A673 (cell line): ENCODE data around the gene TOE1. TPM values are rescaled to one million over a fixed set of nuclear protein-coding genes. Genes with fewer than 3 reads are reported as not detected.

Source experiments
- BruUV-seq: library from RNA; stranded (reverse); fragments of 400-500 nt; replicated peaks from 2 replicates; lab custom pipeline; 2021; lab: Mats Ljungman, UMichigan
- CTCF ChIA-PET: fragments of 300-600 bp; sonication (Branson Sonifier 250); formaldehyde crosslinking; loops from one replicate; lab custom pipeline; 2022; ENCODE audit warnings: antibody characterized with exemption; lab: Charles Lee
- POLR2A ChIA-PET: fragments of 300-600 bp; sonication (Branson Sonifier 250); formaldehyde crosslinking; loops from one replicate; lab custom pipeline; 2022; ENCODE audit warnings: antibody characterized with exemption; ENCODE audit not compliant: low non-redundant PET; lab: Charles Lee
- DNase-seq: peaks from one replicate; pipeline ENCODE4 v3.0.0-alpha.2; 2015; ENCODE audit warnings: low spot score
- H3K27ac ChIP-seq: fragments of 200-600 bp; sonication (generic); 2 replicates; pipeline ENCODE4 v1.5.1; 2016; ENCODE audit warnings: mixed run types, low read depth, mild to moderate bottlenecking, mixed read lengths, antibody characterized with exemption, low read length; ENCODE audit not compliant: poor library complexity, severe bottlenecking
- H3K27me3 ChIP-seq: fragments of 200-600 bp; sonication (generic); replicated peaks from 2 replicates; pipeline ENCODE4 v1.6.1; 2017; ENCODE audit warnings: mixed run types, low read depth, mild to moderate bottlenecking, mixed read lengths, antibody characterized with exemption, low read length; ENCODE audit not compliant: insufficient read depth, poor library complexity
- H3K36me3 ChIP-seq: fragments of 200-600 bp; sonication (generic); 2 replicates; pipeline ENCODE4 v1.6.1; 2016; ENCODE audit warnings: mixed run types, mild to moderate bottlenecking, mixed read lengths, antibody characterized with exemption, low read length; ENCODE audit not compliant: insufficient read depth, poor library complexity, severe bottlenecking
- H3K4me1 ChIP-seq: fragments of 200-600 bp; sonication (generic); 2 replicates; pipeline ENCODE4 v1.6.1; 2017; ENCODE audit warnings: mixed run types, mild to moderate bottlenecking, mixed read lengths, antibody characterized with exemption, low read length; ENCODE audit not compliant: insufficient read depth, poor library complexity, severe bottlenecking
- H3K4me3 ChIP-seq: fragments of 200-600 bp; sonication (generic); 2 replicates; pipeline ENCODE4 v1.5.1; 2016; ENCODE audit warnings: low read depth, mixed run types, mild to moderate bottlenecking, mixed read lengths, low read length; ENCODE audit not compliant: poor library complexity, severe bottlenecking
- H3K9me3 ChIP-seq: fragments of 200-600 bp; sonication (generic); 2 replicates; pipeline ENCODE4 v1.6.1; 2016; ENCODE audit warnings: mixed run types, low read depth, mild to moderate bottlenecking, mixed read lengths, antibody characterized with exemption, low read length; ENCODE audit not compliant: poor library complexity, severe bottlenecking
- EZH2 ChIP-seq: fragments of 200-600 bp; sonication (generic); IDR thresholded peaks from 2 replicates; pipeline ENCODE4 v1.6.1; 2017; ENCODE audit warnings: borderline replicate concordance, low read depth, mild to moderate bottlenecking, mixed read lengths, antibody characterized with exemption, low read length; ENCODE audit not compliant: poor library complexity, severe bottlenecking
- intact Hi-C: fragments of 100-400 bp; cut with micrococcal nuclease; formaldehyde crosslinking; loops from one replicate; pipeline ENCODE4 v1.10.0; 2022; ENCODE audit not compliant: unreplicated experiment
- total RNA-seq: library from RNA; stranded (reverse); gene quantifications from 2 replicates; pipeline ENCODE4 v1.2.3, GENCODE V29; 2021
- TF ChIP-seq, protein P1 (sequence below): fragments of 300-800, 200-600 bp; sonication (generic); conservative IDR thresholded peaks from 2 replicates; pipeline ENCODE4 v1.5.1; 2017; ENCODE audit warnings: low read depth, mild to moderate bottlenecking, antibody characterized with exemption, low read length, moderate library complexity, mixed read lengths

Gene TOE1
- total RNA-seq, 1 experiment from 2014 or later = 20.6 TPM

DNA sequence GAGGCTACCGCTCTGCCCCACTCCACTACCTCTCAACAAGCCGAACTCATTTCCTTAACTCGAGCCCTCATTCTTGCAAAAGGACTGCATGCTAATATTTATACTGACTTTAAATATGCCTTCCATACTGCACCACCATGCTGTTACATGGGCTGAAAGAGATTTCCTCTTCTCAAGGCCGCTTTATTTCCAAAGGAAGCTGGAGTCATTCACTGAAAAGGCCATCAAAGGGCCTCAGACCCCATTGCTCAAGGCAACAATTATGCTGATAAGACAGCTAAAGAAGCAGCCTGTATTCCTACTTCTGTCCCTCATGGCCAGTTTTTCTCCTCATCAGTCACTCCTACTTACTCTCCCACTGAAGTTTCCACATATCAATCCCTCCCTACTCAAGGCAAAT is 20.2 kb upstream of the TOE1 start:
- CTCF ChIA-PET = no interaction called here
- intact Hi-C loops = no loop called here

GRCh38 chr1:45321444-45321843 is 18.5 kb upstream of the TOE1 start:
- intact Hi-C loops = no loop called here
- H3K9me3 ChIP-seq = no peaks in the 10 kb centered on the region
- H3K4me1 ChIP-seq = no peaks in the 10 kb centered on the region
- H3K27me3 ChIP-seq = no peaks in the 10 kb centered on the region
- CTCF ChIA-PET = no interaction called here
- H3K4me3 ChIP-seq = no peak overlapping the region
- TF ChIP-seq EZH2 = no peak
- TF ChIP-seq, protein P1, sequence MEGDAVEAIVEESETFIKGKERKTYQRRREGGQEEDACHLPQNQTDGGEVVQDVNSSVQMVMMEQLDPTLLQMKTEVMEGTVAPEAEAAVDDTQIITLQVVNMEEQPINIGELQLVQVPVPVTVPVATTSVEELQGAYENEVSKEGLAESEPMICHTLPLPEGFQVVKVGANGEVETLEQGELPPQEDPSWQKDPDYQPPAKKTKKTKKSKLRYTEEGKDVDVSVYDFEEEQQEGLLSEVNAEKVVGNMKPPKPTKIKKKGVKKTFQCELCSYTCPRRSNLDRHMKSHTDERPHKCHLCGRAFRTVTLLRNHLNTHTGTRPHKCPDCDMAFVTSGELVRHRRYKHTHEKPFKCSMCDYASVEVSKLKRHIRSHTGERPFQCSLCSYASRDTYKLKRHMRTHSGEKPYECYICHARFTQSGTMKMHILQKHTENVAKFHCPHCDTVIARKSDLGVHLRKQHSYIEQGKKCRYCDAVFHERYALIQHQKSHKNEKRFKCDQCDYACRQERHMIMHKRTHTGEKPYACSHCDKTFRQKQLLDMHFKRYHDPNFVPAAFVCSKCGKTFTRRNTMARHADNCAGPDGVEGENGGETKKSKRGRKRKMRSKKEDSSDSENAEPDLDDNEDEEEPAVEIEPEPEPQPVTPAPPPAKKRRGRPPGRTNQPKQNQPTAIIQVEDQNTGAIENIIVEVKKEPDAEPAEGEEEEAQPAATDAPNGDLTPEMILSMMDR = no peak
- DNase-seq = no peak
- H3K36me3 ChIP-seq = no peaks in the 10 kb centered on the region
- no TSS peak for BruUV-seq
- H3K27ac ChIP-seq = no peak overlapping the region
- POLR2A ChIA-PET = no interaction called here

More for the DNA sequence above, 20.2 kb upstream of the TOE1 start:
- no peaks in the 10 kb centered on the region for H3K9me3 ChIP-seq
- H3K27me3 ChIP-seq = no peaks in the 10 kb centered on the region
- H3K36me3 ChIP-seq = no peaks in the 10 kb centered on the region
- DNase-seq = no peak
- H3K4me3 ChIP-seq = no peak overlapping the region
- no peaks in the 10 kb centered on the region for H3K4me1 ChIP-seq
- no peak for TF ChIP-seq EZH2
- TF ChIP-seq, protein P1 = no peak
- POLR2A ChIA-PET = no interaction called here
- no peak overlapping the region for H3K27ac ChIP-seq
- no TSS peak for BruUV-seq

DNA sequence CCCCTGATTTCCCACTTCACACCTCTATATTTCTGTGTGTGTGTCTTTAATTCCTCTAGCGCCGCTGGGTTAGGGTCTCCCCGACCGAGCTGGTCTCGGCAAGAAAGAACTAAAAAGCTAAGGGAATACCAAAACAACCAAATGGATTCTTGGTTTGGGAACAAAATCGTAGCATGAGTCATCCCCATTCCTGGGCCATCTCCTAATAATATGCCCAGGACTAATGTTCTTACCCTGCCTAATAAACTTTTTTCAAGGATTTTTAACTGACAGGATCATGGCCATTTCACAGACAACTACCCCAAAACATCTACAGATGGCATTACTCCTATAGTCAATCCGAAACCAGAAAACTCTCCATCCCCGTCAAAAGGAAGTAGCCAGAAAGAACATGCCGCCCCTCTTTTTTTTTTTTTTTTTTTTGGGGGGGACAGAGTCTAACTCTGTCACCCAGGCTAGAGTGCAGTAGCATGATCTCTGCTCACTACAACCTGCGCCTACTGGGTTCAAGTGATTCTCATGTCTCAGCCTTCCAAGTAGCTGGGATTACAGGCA is 17.4 kb upstream of the TOE1 start:
- BruUV-seq = no TSS peak
- Histone ChIP-seq H3K36me3 (no peaks in the 10 kb centered on the region), H3K9me3 (no peaks in the 10 kb centered on the region), H3K27ac (no peak overlapping the region), H3K4me1 (peaks cover 11% of the 10 kb centered on the region), H3K4me3 (no peak overlapping the region), H3K27me3 (no peaks in the 10 kb centered on the region)
- TF ChIP-seq EZH2 = no peak
- TF ChIP-seq, protein P1 = no peak
- CTCF ChIA-PET = interaction anchor here (0.5 kb wide), 1 partner anchor 19 kb away, joined by 7 read pairs; no protein-coding TSS in a partner anchor
- intact Hi-C loops = no loop called here
- POLR2A ChIA-PET = no interaction called here
- no peak for DNase-seq
